ENCODE measurements around the gene STRA6.

DNA sequence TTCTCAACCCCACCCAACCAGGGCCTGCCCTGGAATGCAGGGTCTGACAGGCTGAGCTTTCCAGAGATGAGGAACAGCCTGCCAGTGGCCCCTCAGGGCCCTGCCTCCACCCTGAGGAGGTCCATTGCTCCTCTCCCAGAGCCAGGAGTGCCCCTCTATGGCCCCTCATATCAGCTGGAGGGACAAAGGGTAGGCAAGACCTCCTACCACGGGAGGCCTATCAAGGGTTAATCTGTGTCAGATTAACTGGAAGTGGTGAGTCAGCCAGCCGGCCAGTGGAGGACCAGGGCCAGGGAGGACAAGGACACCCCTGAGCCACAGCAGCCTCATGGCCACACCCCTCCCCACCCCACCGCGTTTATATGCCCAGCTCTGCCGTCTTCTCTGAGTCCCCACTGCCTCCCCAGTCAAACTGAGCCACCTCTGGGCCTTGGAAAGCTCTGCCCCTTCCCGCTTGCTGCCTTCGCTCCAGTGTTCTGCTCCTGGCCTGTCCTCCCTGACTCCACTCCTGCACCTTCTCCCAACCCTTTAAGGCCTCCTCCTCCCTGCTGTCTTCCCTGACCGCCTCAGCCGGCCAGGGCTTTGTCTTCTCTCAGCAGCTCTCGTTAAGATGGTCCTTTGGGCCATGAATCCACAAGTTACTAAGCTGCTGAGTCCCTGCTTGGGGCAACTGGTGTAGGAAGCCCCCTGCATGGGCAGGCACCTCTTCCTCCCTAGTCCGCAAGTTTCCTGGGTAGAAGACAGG, 40.0 kb upstream of the STRA6 start:
- TF ChIP-seq CTCF (IDR thresholded peaks at IDR 0.05; ENCODE audit: borderline replicate concordance, extremely low read depth, low read length, poor library complexity, severe bottlenecking) (no peak), EZH2 (IDR thresholded peaks at IDR 0.05; ENCODE audit: borderline replicate concordance, low read depth, low read length, severe bottlenecking) (no peak)

All from DND-41 (cell line).